HCT116 (cell line): Measurements from ENCODE around the gene RND2.

ENCODE experiments used
- CBX3 ChIP-seq: IDR thresholded peaks from 2 replicates; pipeline ENCODE4 v1.6.1; 2012; ENCODE audit warnings: low read depth
- CTCF ChIP-seq, 3 experiments: fragments of 200-600 bp in 1 of 3; sonication (generic) in 1 of 3; IDR thresholded peaks in 2 of 3; conservative IDR thresholded peaks in 1 of 3; 2 replicates each; pipeline ENCODE4 v1.5.1; 2012 to 2017; ENCODE audit warnings: low read depth in 2 of 3, low read length in 2 of 3, antibody characterized with exemption in 1 of 3, borderline replicate concordance in 1 of 3, control low read depth in 1 of 3, mild to moderate bottlenecking in 1 of 3, mixed read lengths in 1 of 3, mixed run types in 1 of 3, moderate library complexity in 1 of 3; ENCODE audit not compliant: insufficient read depth in 1 of 3
- EZH2 ChIP-seq: fragments of 200-600 bp; sonication (generic); IDR thresholded peaks from 2 replicates; pipeline ENCODE4 v1.6.1; 2017; ENCODE audit warnings: antibody characterized with exemption, mixed run types
- MAX ChIP-seq: IDR thresholded peaks from 2 replicates; pipeline ENCODE4 v1.6.1; 2012
- POLR2A ChIP-seq: IDR thresholded peaks from 2 replicates; pipeline ENCODE4 v1.7.0; 2011; ENCODE audit warnings: borderline replicate concordance; ENCODE audit not compliant: insufficient read depth, insufficient read length; ENCODE audit errors: extremely low read depth
- POLR2AphosphoS5 ChIP-seq: IDR thresholded peaks from 2 replicates; pipeline ENCODE4 v1.6.1; 2011; ENCODE audit warnings: mild to moderate bottlenecking, low read depth, low read length, moderate library complexity
- RAD21 ChIP-seq: IDR thresholded peaks from 2 replicates; pipeline ENCODE4 v1.6.1; 2012; ENCODE audit warnings: low read depth, mild to moderate bottlenecking
- SP1 ChIP-seq: IDR thresholded peaks from 2 replicates; pipeline ENCODE4 v1.6.1; 2012; ENCODE audit warnings: low read depth
- ZBTB33 ChIP-seq: IDR thresholded peaks from 2 replicates; pipeline ENCODE4 v1.6.1; 2011; ENCODE audit warnings: mild to moderate bottlenecking, low read length, moderate library complexity; ENCODE audit not compliant: insufficient replicate concordance; ENCODE audit errors: extremely low read depth

GRCh38 chr17:42992872-42993271 lies 32.2 kb upstream of the RND2 start:
- no peak for TF ChIP-seq CTCF (IDR thresholded peaks at IDR 0.05 in 2 of 3, conservative IDR thresholded peaks at IDR 0.05 in 1 of 3; ENCODE audit: borderline replicate concordance in 1 of 3, insufficient read depth in 1 of 3, low read depth in 2 of 3, low read length in 2 of 3)
- TF ChIP-seq POLR2AphosphoS5: no peak
- TF ChIP-seq POLR2A: no peak
- no peak for TF ChIP-seq EZH2
- no peak for TF ChIP-seq CBX3
- TF ChIP-seq MAX: no peak
- TF ChIP-seq SP1: no peak
- no peak for TF ChIP-seq ZBTB33
- TF ChIP-seq RAD21: no peak
